Esophagus squamous epithelium (tissue), 5 donors: ENCODE data around the gene KRT10. TPM values are rescaled to one million over a fixed set of nuclear protein-coding genes. Genes with fewer than 3 reads are reported as not detected.

Experiments
- DNase-seq: peaks from one replicate; lab custom pipeline; 2025; lab: John Stamatoyannopoulos, UW
- H3K27ac ChIP-seq, 4 donors: fragments of 200-600 bp; sonication (generic); one replicate each; pipeline ENCODE4 v1.5.1; 2016 to 2019; ENCODE audit warnings: mild to moderate bottlenecking in 1 of 4
- H3K27me3 ChIP-seq, 4 donors: fragments of 200-600 bp; sonication (generic); 1 replicate in 3 of 4; 2 replicates in 1 of 4; pipeline versions ENCODE4 v1.5.1 to v1.6.0; 2017 to 2021; ENCODE audit warnings: antibody characterized with exemption in 1 of 4
- H3K36me3 ChIP-seq, 3 donors: fragments of 200-600 bp; sonication (generic); one replicate each; pipeline ENCODE4 v1.5.1; 2016 to 2019
- H3K4me1 ChIP-seq, 3 donors: fragments of 200-600 bp; sonication (generic); one replicate each; pipeline ENCODE4 v1.5.1; 2017 to 2019
- H3K4me3 ChIP-seq, 4 donors: fragments of 200-600 bp; sonication (generic); 1 replicate in 3 of 4; 2 replicates in 1 of 4; pipeline ENCODE4 v1.5.1; 2016 to 2019; ENCODE audit warnings: mild to moderate bottlenecking in 2 of 4, moderate library complexity in 1 of 4
- H3K9me3 ChIP-seq, 3 donors: fragments of 200-600 bp; sonication (generic); one replicate each; pipeline ENCODE4 v1.5.1; 2016 to 2019
- POLR2A ChIP-seq, 4 donors: fragments of 450-650 bp; IDR thresholded peaks; one replicate each; pipeline ENCODE4 v1.6.1; 2017; ENCODE audit warnings: antibody characterized with exemption in 4 of 4, mild to moderate bottlenecking in 4 of 4, moderate library complexity in 3 of 4
- WGBS, 2 donors: methylation state at CpG; one replicate each; pipeline ENCODE4 v1.1.5; 2018; 5-methylcytosine and 5-hydroxymethylcytosine counted together
- intact Hi-C: fragments of 100-400 bp; cut with DNase I; formaldehyde crosslinking; loops from one replicate; pipeline ENCODE4 v1.15.0; 2022
- total RNA-seq, 4 donors: library from RNA; depleted of rRNA; stranded (reverse); fragments of >200 nt; gene quantifications; one replicate each; pipeline ENCODE4 v1.1.0, GENCODE V29; 2016
- TF ChIP-seq, protein P1 (sequence below), 6 experiments: fragments of 450-650 bp in 4 of 6; fragments of 200-600 bp in 2 of 6; sonication (generic) in 2 of 6; IDR thresholded peaks; one replicate each; pipeline ENCODE4 v1.5.1; 2016 to 2019; ENCODE audit warnings: antibody characterized with exemption in 6 of 6, mild to moderate bottlenecking in 4 of 6, moderate library complexity in 4 of 6
- donor health status: DM: yes; HTN: yes; CAD: no.

The KRT10 gene
- total RNA-seq, 4 donors from 2014 or later, result 14.4 to 50.0 (median 33.2) TPM

DNA sequence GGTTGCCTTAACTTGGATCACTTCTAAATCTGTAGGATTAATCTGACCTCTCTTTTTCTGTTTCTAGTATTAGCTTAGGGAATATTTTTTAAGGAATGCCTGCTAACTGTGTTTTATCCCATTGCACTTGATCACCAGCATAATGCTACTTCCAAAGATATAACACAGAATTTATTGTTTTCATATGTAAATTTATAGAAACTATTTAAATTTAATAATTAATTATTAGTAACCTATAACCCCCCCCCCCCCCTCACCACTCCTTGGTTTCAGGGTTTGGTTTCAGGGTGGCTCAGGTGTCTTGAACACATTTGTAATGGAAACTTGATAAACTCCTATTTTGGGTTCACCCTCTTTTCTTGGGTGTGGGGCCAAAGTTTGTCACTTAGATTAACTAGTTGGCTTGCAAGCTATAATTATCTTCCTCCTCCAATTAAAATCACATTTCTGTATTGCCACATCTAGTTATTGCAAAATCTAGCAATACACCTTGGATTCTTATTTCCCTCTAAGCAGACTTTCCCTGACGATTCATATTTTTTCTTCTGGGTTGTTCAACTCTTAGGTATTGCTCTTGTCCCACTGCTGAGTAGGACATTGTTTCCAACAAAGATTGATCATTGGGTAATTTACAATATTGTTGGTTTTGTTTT is 26.3 kb upstream of the KRT10 start:
- intact Hi-C loops, result loop anchor here (5.0 kb wide), 1 partner anchor 114 kb away; no protein-coding TSS in a partner anchor
- no peaks in the 10 kb centered on the region for H3K36me3 ChIP-seq
- H3K9me3 ChIP-seq, result no peaks in the 10 kb centered on the region
- H3K27me3 ChIP-seq, result peaks cover 0 to 27% (median 0%) of the 10 kb centered on the region in 4 donors
- H3K4me3 ChIP-seq, result no peak overlapping the region
- no peak overlapping the region for H3K27ac ChIP-seq
- DNase-seq, result no peak
- peaks cover 0 to 16% (median 0%) of the 10 kb centered on the region in 3 donors for H3K4me1 ChIP-seq
- TF ChIP-seq, protein P1, sequence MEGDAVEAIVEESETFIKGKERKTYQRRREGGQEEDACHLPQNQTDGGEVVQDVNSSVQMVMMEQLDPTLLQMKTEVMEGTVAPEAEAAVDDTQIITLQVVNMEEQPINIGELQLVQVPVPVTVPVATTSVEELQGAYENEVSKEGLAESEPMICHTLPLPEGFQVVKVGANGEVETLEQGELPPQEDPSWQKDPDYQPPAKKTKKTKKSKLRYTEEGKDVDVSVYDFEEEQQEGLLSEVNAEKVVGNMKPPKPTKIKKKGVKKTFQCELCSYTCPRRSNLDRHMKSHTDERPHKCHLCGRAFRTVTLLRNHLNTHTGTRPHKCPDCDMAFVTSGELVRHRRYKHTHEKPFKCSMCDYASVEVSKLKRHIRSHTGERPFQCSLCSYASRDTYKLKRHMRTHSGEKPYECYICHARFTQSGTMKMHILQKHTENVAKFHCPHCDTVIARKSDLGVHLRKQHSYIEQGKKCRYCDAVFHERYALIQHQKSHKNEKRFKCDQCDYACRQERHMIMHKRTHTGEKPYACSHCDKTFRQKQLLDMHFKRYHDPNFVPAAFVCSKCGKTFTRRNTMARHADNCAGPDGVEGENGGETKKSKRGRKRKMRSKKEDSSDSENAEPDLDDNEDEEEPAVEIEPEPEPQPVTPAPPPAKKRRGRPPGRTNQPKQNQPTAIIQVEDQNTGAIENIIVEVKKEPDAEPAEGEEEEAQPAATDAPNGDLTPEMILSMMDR (IDR thresholded peaks at IDR 0.05), result no peak
- TF ChIP-seq POLR2A (IDR thresholded peaks at IDR 0.05), result no peak
- 52 to 63% methylated on average over 1 of the region's 1 CpG for WGBS, 2 donors

DNA sequence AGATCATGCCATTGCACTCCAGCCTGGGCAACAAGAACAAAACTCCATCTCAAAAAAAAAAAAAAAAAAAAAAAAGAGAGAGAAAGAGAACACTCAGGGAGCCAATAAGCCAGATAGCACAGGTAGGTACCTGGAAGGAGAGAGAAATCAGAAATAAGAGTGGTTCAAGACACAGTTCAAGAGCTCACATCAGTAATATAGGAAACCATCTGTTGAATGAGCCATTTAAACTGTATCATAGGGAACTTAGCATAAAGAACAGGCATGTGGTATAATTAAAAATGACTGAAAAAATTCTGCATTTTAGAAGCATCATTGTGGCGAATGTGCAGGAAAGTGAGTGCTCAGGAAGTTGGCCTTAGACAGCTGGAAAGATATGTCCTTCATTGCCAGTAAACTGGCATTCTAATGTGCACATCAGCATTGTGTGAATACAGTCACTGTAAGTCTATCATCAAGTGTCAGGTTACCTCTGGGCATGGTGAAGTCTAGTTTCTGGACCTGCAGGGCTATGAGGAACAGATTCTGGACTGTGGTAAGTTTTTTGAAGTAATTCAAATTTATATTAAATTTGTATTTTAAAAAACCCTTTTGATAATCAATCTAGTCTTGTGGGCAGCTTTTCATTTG is 24.2 kb upstream of the KRT10 start:
- Histone ChIP-seq H3K36me3 (no peaks in the 10 kb centered on the region), H3K9me3 (no peaks in the 10 kb centered on the region), H3K27me3 (peaks cover 0 to 45% (median 0%) of the 10 kb centered on the region in 4 donors), H3K27ac (no peak overlapping the region), H3K4me3 (no peak overlapping the region), H3K4me1 (peaks cover 0 to 14% (median 0%) of the 10 kb centered on the region in 3 donors)
- intact Hi-C loops, result loop anchor here (5.0 kb wide), 1 partner anchor 116 kb away; no protein-coding TSS in a partner anchor
- TF ChIP-seq, protein P1 (IDR thresholded peaks at IDR 0.05), result no peak
- no peak for TF ChIP-seq POLR2A (IDR thresholded peaks at IDR 0.05)
- no peak for DNase-seq
- 56 to 82% methylated on average over 1 of the region's 1 CpG for WGBS, 2 donors

DNA sequence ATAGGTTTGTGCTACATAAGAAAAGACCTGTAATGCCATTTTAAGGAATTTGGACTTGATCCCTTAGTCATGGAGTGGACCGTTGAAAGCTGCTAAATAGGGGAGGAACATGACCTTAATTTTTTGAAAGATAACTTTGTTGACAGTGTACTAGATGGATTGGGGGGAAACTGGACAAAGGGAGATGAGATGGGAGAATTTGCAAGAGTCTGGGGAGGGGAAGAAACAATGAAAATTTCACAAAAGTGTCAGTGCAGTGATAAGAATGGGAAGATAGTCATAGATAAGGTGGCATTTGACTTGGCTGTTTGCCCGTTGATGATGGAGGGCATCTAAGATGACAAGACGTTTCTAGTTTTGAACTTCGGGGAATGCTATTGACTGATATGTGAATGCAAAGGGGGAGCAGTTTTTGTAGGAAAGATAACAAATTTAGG is 22.3 kb upstream of the KRT10 start:
- intact Hi-C loops, result loop anchor here (5.0 kb wide), 1 partner anchor 118 kb away; no protein-coding TSS in a partner anchor
- Histone ChIP-seq H3K27ac (no peak overlapping the region), H3K9me3 (no peaks in the 10 kb centered on the region), H3K4me3 (no peak overlapping the region), H3K27me3 (peaks cover 0 to 47% (median 0%) of the 10 kb centered on the region in 4 donors), H3K36me3 (no peaks in the 10 kb centered on the region), H3K4me1 (peaks cover 0 to 9% (median 0%) of the 10 kb centered on the region in 3 donors)
- WGBS, 2 donors, result 56 to 75% methylated on average over 4 of the region's 4 CpGs
- TF ChIP-seq, protein P1 (IDR thresholded peaks at IDR 0.05), result no peak
- no peak for TF ChIP-seq POLR2A (IDR thresholded peaks at IDR 0.05)
- DNase-seq, result no peak

DNA sequence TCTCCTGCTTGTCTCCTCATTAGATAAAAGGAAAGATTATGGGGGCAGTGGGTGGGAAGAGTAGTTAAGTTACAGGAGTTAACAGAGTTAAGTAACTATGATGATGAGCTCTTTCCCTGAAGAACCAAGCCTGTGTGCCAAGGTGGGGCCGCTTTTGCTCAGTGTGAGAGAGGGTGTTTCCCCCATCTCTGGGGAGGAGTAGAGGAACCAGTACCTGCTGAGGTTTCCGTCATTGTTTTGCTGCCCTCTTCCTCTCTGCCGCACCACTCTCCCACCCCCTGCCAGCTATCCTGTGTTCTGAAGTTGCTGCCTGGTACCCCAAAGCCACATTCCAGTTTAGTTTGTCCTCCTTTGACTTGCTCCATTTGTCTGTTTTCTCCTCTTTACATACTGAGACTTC is 20.8 kb upstream of the KRT10 start:
- WGBS, 2 donors, result 69 to 73% methylated on average over 3 of the region's 3 CpGs
- peaks cover 0 to 47% (median 0%) of the 10 kb centered on the region in 4 donors for H3K27me3 ChIP-seq
- no peak for DNase-seq
- H3K27ac ChIP-seq, result no peak overlapping the region
- intact Hi-C loops, result no loop called here
- TF ChIP-seq POLR2A (IDR thresholded peaks at IDR 0.05), result no peak
- TF ChIP-seq, protein P1 (IDR thresholded peaks at IDR 0.05), result no peak
- H3K36me3 ChIP-seq, result no peaks in the 10 kb centered on the region
- no peaks in the 10 kb centered on the region for H3K4me1 ChIP-seq
- no peak overlapping the region for H3K4me3 ChIP-seq
- H3K9me3 ChIP-seq, result no peaks in the 10 kb centered on the region

DNA sequence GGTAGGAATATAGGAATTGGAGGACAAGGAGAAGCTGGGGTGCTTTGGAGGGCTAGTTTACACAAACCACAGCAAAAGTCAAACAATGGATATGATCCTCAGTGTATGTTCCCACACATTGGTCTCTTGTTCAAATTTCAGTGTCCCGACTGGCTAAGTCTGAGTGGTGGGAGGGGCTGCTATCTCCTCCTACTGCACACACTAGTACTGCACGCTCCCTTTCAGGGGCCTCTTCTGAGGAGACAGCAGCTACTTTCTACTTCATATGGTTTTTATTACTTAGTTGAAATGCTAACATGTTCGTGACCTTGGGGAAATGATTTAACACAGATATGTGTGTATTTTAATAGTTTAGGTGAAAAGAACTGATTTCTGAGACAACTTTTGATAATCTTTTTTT is 18.8 kb upstream of the KRT10 start:
- peaks cover 0 to 2% (median 0%) of the 10 kb centered on the region in 3 donors for H3K36me3 ChIP-seq
- no peak overlapping the region for H3K27ac ChIP-seq
- H3K9me3 ChIP-seq, result no peaks in the 10 kb centered on the region
- 77 to 88% methylated on average over 3 of the region's 3 CpGs for WGBS, 2 donors
- DNase-seq, result no peak
- intact Hi-C loops, result no loop called here
- no peak overlapping the region for H3K4me3 ChIP-seq
- peaks cover 0 to 40% (median 0%) of the 10 kb centered on the region in 4 donors for H3K27me3 ChIP-seq
- no peak for TF ChIP-seq POLR2A (IDR thresholded peaks at IDR 0.05)
- TF ChIP-seq, protein P1 (IDR thresholded peaks at IDR 0.05), result no peak
- H3K4me1 ChIP-seq, result no peaks in the 10 kb centered on the region
